GM08714 (cell line): ENCODE measurements around the gene WDR76.

Experiments
- H3K4me3 ChIP-seq: fragments of 200-500 bp; sonication (Bioruptor generic); 2 replicates; pipeline ENCODE4 v1.5.1; 2014; ENCODE audit warnings: mild to moderate bottlenecking, low read length, inconsistent platforms
- ZNF274 ChIP-seq: IDR thresholded peaks from 2 replicates; pipeline ENCODE4 v1.6.1; 2012; ENCODE audit warnings: mild to moderate bottlenecking, low read depth, low read length

The WDR76 gene

DNA sequence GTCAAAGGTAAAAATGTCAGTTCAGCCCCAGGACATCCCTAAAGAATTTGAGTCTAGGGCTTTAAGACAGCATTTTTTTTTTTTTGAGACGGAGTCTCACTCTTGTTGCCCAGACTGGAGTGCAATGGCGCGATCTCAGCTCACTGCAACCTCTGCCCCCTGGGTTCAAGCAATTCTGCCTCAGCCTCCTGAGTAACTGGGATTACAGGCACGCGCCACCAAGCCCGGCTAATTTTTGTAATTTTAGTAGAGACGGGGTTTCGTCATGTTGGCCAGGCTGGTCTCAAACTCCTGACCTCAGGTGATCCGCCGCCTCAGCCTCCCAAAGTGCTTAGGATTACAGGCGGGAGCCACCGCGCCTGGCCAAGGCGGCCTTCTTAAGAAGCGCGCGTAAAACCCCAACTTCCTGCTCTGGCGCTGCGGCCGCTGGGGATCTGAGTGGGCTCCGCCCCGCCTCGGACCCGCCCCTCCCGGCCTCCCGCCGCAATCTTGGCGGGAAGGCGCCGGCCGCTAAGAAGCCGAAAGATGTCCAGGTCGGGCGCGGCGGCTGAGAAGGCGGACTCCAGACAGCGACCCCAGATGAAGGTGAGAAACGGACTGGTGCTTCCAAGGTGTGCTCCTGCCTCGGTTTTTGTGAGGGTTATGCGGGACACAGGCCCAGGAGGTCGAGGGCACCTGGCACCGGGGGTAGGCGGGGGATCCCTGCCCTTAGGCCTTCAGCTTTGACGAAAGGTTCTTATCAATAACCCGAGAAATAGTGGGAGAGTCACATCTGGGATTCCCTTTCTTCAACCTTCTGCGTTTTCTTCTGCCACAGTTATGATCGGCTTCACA is at the start of gene WDR76:
Gene WDR76 (plus strand): TSS at position 495 of the 834 bp plus-strand sequence. CDS start 31 bp downstream, at position 526.
- H3K4me3 ChIP-seq = peak within 1 kb of the TSS; percentile 97
- no peak for TF ChIP-seq ZNF274

DNA sequence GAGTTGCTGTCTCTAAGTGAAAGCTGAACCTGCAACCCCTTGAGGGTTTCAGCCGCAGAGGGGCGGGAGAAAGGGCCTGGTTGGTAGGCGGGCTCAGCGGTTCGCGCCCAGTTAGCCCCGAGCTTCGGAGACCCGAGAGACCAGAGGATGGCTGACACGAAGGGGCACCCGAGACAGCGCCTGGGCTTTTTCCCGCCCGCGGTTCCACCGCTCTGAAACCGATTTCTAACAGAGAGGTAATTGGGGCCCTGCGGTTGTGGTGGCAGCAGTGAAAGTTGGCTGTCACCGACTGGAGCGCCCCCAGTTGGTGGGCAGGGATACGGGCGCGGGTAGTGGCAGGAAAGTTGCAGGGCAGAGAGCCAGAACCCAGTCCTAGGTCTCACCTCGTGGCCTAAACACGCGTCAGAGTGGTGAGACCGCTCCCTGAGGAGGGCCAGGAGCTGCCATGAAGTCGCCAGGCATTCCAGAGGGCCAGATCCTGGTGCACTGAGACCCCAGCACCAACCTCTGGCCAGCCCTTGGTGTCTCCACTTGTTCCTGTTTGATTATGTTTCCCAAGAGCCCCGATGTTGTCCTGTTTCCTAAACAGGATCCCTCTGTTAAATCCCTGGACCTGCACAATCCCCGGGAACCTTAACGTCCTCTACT is 49.4 kb upstream of the WDR76 start:
- H3K4me3 ChIP-seq = peak overlapping the region; percentile 57; the same call in 1 of the 2 replicates
- TF ChIP-seq ZNF274 = no peak

DNA sequence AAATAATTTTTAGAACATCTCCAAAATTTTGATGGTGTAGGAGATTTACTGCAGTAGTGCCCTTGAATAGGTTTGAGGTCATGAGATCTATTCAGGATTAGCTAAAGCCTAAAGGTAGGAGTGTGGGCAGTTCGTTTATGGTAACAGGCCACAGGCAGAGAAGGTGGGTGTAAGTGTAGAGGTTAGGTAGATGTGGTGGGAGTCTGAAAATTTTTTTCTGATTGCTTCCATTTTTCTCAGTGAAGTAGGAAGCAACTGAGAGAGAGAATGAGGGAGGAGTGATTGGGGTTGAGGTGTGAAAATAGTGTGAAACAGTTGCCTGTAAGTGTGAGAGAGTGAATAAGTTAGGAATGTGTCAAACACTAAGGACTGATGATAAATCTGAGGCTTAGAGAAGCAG is 47.8 kb upstream of the WDR76 start:
- TF ChIP-seq ZNF274 = no peak
- H3K4me3 ChIP-seq = no peak overlapping the region

GRCh38 chr15:43789409-43789808 is 37.4 kb upstream of the WDR76 start:
- H3K4me3 ChIP-seq = no peak overlapping the region
- no peak for TF ChIP-seq ZNF274

- TF ChIP-seq ZNF274 = no peak
- peak within 1 kb of the TSS; percentile 86 for H3K4me3 ChIP-seq
Measured at GRCh38 chr15:43791993-43792760, 34.6 kb upstream of the WDR76 start, which contains the start of gene SERF2. Gene SERF2, plus strand, starts transcription at chr15:43792320. Its CDS starts 57 bp downstream, at chr15:43792377.

DNA sequence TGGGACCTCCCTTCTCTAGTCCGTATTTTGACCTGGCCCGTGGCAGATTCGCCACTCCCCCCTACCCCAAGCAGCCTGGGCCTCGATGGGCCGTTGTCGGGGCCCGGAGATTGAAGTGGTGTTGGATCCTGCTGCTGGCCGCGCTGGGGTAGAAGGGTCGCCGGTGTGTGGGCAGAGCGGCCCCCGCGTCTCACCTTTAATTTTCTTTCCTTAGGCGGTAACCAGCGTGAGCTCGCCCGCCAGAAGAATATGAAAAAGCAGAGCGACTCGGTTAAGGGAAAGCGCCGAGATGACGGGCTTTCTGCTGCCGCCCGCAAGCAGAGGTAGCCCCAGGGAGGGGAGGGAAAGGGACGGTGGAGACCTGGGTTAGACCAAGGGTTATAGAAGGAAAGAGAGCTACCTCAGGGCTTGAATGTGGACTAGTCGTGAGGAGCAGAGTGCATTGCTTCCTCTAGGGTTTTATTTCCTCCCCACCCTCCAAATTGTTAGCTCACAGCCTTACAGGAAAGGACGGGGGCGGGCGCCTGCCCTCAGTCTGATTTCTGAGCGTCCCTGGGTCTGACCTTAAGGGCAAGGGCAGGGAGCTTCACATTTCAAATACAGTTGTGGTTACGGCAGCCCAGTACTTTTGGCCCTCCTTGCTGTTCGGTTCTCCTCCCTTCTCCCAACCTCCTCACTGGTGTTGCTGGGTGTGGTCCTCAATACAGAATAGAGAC is 33.9 kb upstream of the WDR76 start:
- TF ChIP-seq ZNF274 = no peak
- H3K4me3 ChIP-seq = peak overlapping the region; percentile 86

DNA sequence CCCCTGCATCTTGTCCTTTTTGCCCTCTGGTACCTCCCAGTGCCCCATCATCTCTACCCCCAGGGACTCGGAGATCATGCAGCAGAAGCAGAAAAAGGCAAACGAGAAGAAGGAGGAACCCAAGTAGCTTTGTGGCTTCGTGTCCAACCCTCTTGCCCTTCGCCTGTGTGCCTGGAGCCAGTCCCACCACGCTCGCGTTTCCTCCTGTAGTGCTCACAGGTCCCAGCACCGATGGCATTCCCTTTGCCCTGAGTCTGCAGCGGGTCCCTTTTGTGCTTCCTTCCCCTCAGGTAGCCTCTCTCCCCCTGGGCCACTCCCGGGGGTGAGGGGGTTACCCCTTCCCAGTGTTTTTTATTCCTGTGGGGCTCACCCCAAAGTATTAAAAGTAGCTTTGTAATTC is 33.2 kb upstream of the WDR76 start:
- no peak for TF ChIP-seq ZNF274
- H3K4me3 ChIP-seq = peak overlapping the region; percentile 86; the same call in 1 of the 2 replicates

DNA sequence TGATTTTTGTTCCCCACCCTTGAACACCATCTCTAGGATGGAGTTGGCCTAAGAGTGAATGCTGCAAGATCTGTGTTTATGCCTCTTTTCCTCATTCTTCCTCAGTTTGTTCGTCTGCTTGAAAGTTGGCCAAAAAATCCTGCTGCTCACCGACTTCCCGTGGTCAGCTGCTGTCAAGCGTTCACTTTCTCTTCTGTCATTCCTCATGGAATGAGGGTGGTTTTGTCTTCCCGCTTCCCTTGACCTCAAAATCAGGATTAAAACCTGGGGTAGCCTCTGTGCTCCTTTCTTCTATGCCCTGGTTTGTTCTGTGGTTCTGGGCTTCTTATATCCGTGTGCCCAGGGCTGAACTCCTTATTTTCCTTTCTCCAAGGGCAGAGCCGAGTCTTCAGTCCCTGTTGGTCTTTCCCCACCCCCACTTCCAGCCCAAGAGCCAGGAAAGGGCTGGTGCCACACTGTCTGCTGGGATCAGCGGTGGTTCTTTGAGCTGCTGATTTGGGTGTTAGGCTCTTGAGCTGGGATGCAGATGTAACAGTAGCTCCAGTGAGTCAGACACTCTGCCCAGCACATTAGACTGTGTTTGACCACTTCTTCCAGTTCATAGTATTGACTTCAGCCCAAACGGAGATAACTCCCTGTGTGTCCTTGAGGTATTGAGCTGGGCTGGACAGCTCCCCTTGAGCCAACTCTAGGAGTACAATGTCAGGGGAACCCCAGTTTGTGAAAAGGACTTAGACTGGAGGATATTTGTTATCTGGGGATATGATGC is 32.3 kb upstream of the WDR76 start:
- no peak for TF ChIP-seq ZNF274
- no peak overlapping the region for H3K4me3 ChIP-seq

- H3K4me3 ChIP-seq = no peak overlapping the region
- TF ChIP-seq ZNF274 = no peak
Measured at GRCh38 chr15:43795197-43795596, 31.6 kb upstream of the WDR76 start.

DNA sequence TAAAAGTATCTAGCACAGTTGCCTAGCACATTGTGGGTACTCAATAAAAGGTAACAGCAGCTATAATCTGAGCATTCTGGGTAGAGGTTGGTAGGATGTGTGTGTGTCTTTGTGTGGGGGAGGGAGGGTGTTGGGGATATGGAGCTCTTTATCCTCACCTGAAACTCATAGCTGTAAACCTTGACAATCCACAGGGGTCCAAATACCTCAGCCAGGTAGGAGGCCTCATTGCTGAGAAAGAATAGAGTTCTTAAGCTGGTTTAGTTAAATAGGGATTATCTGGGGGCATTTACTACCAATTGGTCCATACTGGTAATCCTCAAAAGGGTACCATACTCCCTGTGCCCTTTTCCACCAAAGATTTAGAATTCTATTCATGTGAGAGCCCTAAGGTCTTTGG is 30.8 kb upstream of the WDR76 start:
- no peak for TF ChIP-seq ZNF274
- H3K4me3 ChIP-seq = no peak overlapping the region

GRCh38 chr15:43796566-43796965 is 30.2 kb upstream of the WDR76 start:
- no peak for TF ChIP-seq ZNF274
- H3K4me3 ChIP-seq = no peak overlapping the region

GRCh38 chr15:43799209-43799944 is 27.4 kb upstream of the WDR76 start:
- H3K4me3 ChIP-seq = no peak overlapping the region

More at GRCh38 chr15:43799209-43799944, 27.4 kb upstream of the WDR76 start:
- no peak for TF ChIP-seq ZNF274
